Loucy (cell line): ENCODE measurements around the gene ISCU.

Experiments
- H2AFZ ChIP-seq: fragments of 200-600 bp; sonication (generic); 2 replicates; pipeline ENCODE4 v1.6.0; 2016; ENCODE audit warnings: antibody characterized with exemption, mild to moderate bottlenecking, low read length, moderate library complexity
- H3F3A ChIP-seq: fragments of 200-600 bp; 2 replicates; pipeline ENCODE4 v1.6.0; 2016; ENCODE audit warnings: antibody characterized with exemption, low read depth, mild to moderate bottlenecking
- H3K27me3 ChIP-seq: fragments of 200-600 bp; sonication (generic); 2 replicates; pipeline ENCODE4 v1.6.1; 2014; ENCODE audit warnings: low read length, mild to moderate bottlenecking; ENCODE audit not compliant: insufficient read depth, poor library complexity, severe bottlenecking
- H3K36me3 ChIP-seq: fragments of 200-600 bp; sonication (generic); 2 replicates; pipeline ENCODE4 v1.6.1; 2016; ENCODE audit warnings: low read length; ENCODE audit not compliant: insufficient read depth
- H3K4me1 ChIP-seq: fragments of 200-600 bp; sonication (generic); 2 replicates; pipeline ENCODE4 v1.5.1; 2014; ENCODE audit warnings: low read length, mild to moderate bottlenecking; ENCODE audit not compliant: insufficient read depth, poor library complexity, severe bottlenecking
- H3K4me2 ChIP-seq: fragments of 200-600 bp; sonication (generic); 2 replicates; pipeline ENCODE4 v1.6.0; 2014; ENCODE audit warnings: antibody characterized with exemption, low read length, low read depth, mild to moderate bottlenecking; ENCODE audit not compliant: poor library complexity, severe bottlenecking
- H3K4me3 ChIP-seq: fragments of 200-600 bp; sonication (generic); 2 replicates; pipeline ENCODE4 v1.5.1; 2014; ENCODE audit warnings: low read length, mild to moderate bottlenecking, mixed read lengths; ENCODE audit not compliant: poor library complexity, severe bottlenecking
- H3K79me2 ChIP-seq: fragments of 200-600 bp; sonication (generic); 2 replicates; pipeline ENCODE4 v1.6.1; 2014; ENCODE audit warnings: low read length; ENCODE audit not compliant: insufficient read depth
- H3K9ac ChIP-seq: fragments of 200-600 bp; sonication (generic); 2 replicates; pipeline ENCODE4 v1.6.0; 2014; ENCODE audit warnings: mild to moderate bottlenecking, low read depth, low read length, moderate library complexity; ENCODE audit not compliant: poor library complexity, severe bottlenecking
- H3K9me2 ChIP-seq: fragments of 200-600 bp; sonication (generic); replicated peaks from 2 replicates; pipeline ENCODE4 v1.6.1; 2016; ENCODE audit warnings: low read depth, low read length, mixed read lengths
- H3K9me3 ChIP-seq: fragments of 200-600 bp; sonication (generic); 2 replicates; pipeline ENCODE4 v1.6.1; 2014; ENCODE audit warnings: mild to moderate bottlenecking, antibody characterized with exemption, low read length, low read depth; ENCODE audit not compliant: insufficient read depth
- H4K20me1 ChIP-seq: fragments of 200-600 bp; sonication (generic); 2 replicates; pipeline ENCODE4 v1.6.0; 2014; ENCODE audit warnings: antibody characterized with exemption, low read length, mild to moderate bottlenecking; ENCODE audit not compliant: insufficient read depth, poor library complexity, severe bottlenecking
- EZH2phosphoT487 ChIP-seq: fragments of 200-600 bp; IDR thresholded peaks from 2 replicates; pipeline ENCODE4 v1.6.1; 2018; ENCODE audit warnings: antibody characterized with exemption, mild to moderate bottlenecking, moderate library complexity, borderline replicate concordance
- TF ChIP-seq, protein P1 (sequence below): fragments of 200-600 bp; sonication (generic); conservative IDR thresholded peaks from 2 replicates; pipeline ENCODE4 v1.5.1; 2014; ENCODE audit warnings: mild to moderate bottlenecking, antibody characterized with exemption, low read length

Gene ISCU

DNA sequence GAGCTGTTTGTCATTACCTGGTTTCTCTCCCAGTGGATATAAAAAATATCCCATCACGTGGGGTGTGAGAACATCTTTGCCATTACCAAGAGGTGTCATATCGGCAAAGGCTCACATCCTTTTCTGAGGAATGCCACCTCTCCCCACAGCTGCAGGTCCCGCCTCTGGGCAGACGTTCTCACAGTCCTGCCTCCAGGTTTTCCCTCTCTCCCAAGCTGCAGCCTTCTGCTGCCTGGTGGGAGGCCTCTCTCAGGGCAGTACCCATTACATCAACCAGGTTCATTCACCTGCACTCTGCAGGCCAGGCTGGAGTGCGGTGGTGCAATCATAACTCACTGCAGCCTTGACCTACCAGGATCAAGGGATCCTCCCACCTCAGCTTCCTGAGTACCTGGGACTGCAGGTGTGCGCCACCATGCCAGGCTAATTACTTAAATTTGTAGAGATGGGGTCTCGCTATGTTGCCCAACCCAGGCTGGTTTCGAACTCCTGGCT, 50.4 kb downstream of the ISCU start:
- Histone ChIP-seq H3K4me2 (no peak overlapping the region), H2AFZ (no peak overlapping the region), H3K4me3 (no peak overlapping the region), H3K36me3 (no peaks in the 10 kb centered on the region), H3K4me1 (peaks cover 18% of the 10 kb centered on the region), H3K27me3 (no peaks in the 10 kb centered on the region), H3K9me3 (no peaks in the 10 kb centered on the region), H4K20me1 (no peaks in the 10 kb centered on the region), H3K9me2 (no peaks in the 10 kb centered on the region), H3F3A (no peaks in the 10 kb centered on the region), H3K79me2 (no peaks in the 10 kb centered on the region), H3K9ac (no peak overlapping the region)
- TF ChIP-seq, protein P1, sequence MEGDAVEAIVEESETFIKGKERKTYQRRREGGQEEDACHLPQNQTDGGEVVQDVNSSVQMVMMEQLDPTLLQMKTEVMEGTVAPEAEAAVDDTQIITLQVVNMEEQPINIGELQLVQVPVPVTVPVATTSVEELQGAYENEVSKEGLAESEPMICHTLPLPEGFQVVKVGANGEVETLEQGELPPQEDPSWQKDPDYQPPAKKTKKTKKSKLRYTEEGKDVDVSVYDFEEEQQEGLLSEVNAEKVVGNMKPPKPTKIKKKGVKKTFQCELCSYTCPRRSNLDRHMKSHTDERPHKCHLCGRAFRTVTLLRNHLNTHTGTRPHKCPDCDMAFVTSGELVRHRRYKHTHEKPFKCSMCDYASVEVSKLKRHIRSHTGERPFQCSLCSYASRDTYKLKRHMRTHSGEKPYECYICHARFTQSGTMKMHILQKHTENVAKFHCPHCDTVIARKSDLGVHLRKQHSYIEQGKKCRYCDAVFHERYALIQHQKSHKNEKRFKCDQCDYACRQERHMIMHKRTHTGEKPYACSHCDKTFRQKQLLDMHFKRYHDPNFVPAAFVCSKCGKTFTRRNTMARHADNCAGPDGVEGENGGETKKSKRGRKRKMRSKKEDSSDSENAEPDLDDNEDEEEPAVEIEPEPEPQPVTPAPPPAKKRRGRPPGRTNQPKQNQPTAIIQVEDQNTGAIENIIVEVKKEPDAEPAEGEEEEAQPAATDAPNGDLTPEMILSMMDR: no peak
- no peak for TF ChIP-seq EZH2phosphoT487

DNA sequence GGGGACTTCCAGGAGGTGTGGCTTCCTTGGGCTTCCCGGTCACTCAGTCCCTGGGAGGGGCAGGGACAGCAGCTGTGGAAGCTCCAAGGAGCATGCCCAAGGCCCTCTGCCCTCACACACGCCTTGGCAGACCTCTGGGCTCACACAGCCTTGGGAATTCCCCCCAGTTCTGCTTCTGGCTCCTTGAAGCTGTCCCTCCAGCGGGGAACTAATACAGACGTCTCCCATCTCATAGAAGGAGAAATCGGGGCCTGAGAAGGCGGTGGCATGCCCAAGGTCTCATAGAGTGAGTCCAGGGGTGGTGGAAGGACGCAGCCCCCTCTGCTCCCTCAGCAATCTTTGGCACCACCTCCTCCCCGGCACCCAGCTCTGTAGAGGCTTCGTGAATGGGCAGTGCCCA, 51.2 kb downstream of the ISCU start:
- Histone ChIP-seq H3F3A (no peaks in the 10 kb centered on the region), H3K27me3 (no peaks in the 10 kb centered on the region), H3K4me2 (no peak overlapping the region), H3K36me3 (no peaks in the 10 kb centered on the region), H4K20me1 (no peaks in the 10 kb centered on the region), H3K9me2 (no peaks in the 10 kb centered on the region), H2AFZ (no peak overlapping the region), H3K4me1 (peaks cover 22% of the 10 kb centered on the region), H3K9me3 (no peaks in the 10 kb centered on the region), H3K79me2 (no peaks in the 10 kb centered on the region), H3K4me3 (no peak overlapping the region), H3K9ac (no peak overlapping the region)
- TF ChIP-seq EZH2phosphoT487: no peak
- TF ChIP-seq, protein P1: no peak

DNA sequence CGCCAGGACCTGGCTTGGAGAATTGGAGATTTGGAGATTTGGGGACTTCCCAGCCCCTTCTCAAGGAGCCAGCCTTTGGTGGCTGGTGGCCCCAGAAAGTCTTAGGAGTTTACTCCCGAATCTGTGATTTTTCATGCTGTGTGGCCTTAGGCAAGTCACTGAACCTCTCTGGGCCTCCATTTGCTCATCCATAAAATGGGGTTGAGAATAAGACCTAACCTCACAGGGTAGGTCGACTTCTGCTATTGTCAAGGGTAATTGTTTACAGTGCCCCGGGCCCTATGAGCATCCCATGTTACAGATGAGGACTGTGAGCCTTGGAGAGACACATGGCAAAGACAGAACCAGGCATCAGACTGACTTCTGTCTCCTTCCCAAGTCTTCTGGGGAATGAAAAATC, 51.6 kb downstream of the ISCU start:
- Histone ChIP-seq H3K79me2 (no peaks in the 10 kb centered on the region), H3K4me2 (no peak overlapping the region), H3K4me1 (peaks cover 22% of the 10 kb centered on the region), H3K27me3 (no peaks in the 10 kb centered on the region), H3K4me3 (no peak overlapping the region), H3K9me2 (no peaks in the 10 kb centered on the region), H3K9ac (no peak overlapping the region), H4K20me1 (no peaks in the 10 kb centered on the region), H3F3A (no peaks in the 10 kb centered on the region), H2AFZ (no peak overlapping the region), H3K9me3 (no peaks in the 10 kb centered on the region), H3K36me3 (no peaks in the 10 kb centered on the region)
- TF ChIP-seq, protein P1: no peak
- no peak for TF ChIP-seq EZH2phosphoT487
